HCT116 (cell line): ENCODE data around the gene ADGRV1. TPM values are rescaled to one million over a fixed set of nuclear protein-coding genes. Genes with fewer than 3 reads are reported as not detected.

Experiments used
- ATAC-seq: fragments of 200-7000 bp; cut with Tn5 transposase; 2 replicates; pipeline ENCODE4 v1.9.1; 2020; ENCODE audit warnings: mild to moderate bottlenecking, moderate library complexity
- BruUV-seq: library from RNA; stranded (reverse); fragments of 400-500 nt; replicated peaks from 2 replicates; lab custom pipeline; 2021; lab: Mats Ljungman, UMichigan
- CTCF ChIA-PET: fragments of 300-600 bp; sonication (Branson Sonifier 250); formaldehyde crosslinking; loops from one replicate; lab custom pipeline; 2021; ENCODE audit warnings: antibody characterized with exemption; lab: Charles Lee
- POLR2A ChIA-PET: fragments of 300-600, 350-600 bp; sonication (Branson Sonifier 250); formaldehyde crosslinking; loops from one replicate; lab custom pipeline; 2021; ENCODE audit warnings: antibody characterized with exemption; lab: Charles Lee
- RAD21 ChIA-PET, 2 experiments: fragments of 300-600 bp; sonication (Branson Sonifier 250); formaldehyde crosslinking; loops; one replicate each; lab custom pipeline; 2023; ENCODE audit warnings: low total read pairs in 2 of 2; ENCODE audit not compliant: uncharacterized antibody in 2 of 2, unreplicated experiment in 2 of 2, low non-redundant PET in 1 of 2; lab: Charles Lee
- DNase-seq: peaks from one replicate; pipeline ENCODE4 v3.0.0-alpha.2; 2010; ENCODE audit warnings: low read depth, low spot score
- H2AFZ ChIP-seq: fragments of 200-600 bp; shearing (Covaris generic), sonication (generic); 2 replicates; pipeline ENCODE4 v1.6.1; 2017; ENCODE audit warnings: low read depth, mixed run types, mixed read lengths, antibody characterized with exemption, low read length; ENCODE audit not compliant: poor library complexity, severe bottlenecking
- H3K27ac ChIP-seq: 2 replicates; pipeline ENCODE4 v1.5.1; 2012; ENCODE audit warnings: low read depth, low read length
- H3K27me3 ChIP-seq: fragments of 200-600 bp; sonication (generic); 2 replicates; pipeline ENCODE4 v1.6.1; 2016; ENCODE audit warnings: mixed run types, low read length, mixed read lengths; ENCODE audit not compliant: insufficient read depth
- H3K36me3 ChIP-seq, 2 experiments: fragments of 200-500 bp in 1 of 2; fragments of 200-600 bp in 1 of 2; sonication (Bioruptor generic) in 1 of 2; sonication (generic) in 1 of 2; 2 replicates each; pipeline versions ENCODE4 v1.5.1 to v1.6.1; 2014 to 2016; ENCODE audit warnings: low read length in 2 of 2, inconsistent platforms in 1 of 2, mixed read lengths in 1 of 2, mixed run types in 1 of 2; ENCODE audit not compliant: insufficient read depth in 2 of 2, control insufficient read depth in 1 of 2
- H3K4me1 ChIP-seq, 2 experiments: fragments of 200-600 bp in 1 of 2; sonication (generic) in 1 of 2; 2 replicates each; pipeline versions ENCODE4 v1.5.1 to v1.6.1; 2012 to 2017; ENCODE audit warnings: low read length in 2 of 2, inconsistent platforms in 1 of 2, mild to moderate bottlenecking in 1 of 2, mixed read lengths in 1 of 2, mixed run types in 1 of 2, moderate library complexity in 1 of 2; ENCODE audit not compliant: insufficient read depth in 2 of 2, control insufficient read depth in 1 of 2
- H3K4me2 ChIP-seq: fragments of 200-600 bp; sonication (generic); 2 replicates; pipeline ENCODE4 v1.6.1; 2017; ENCODE audit warnings: mixed run types, low read length, mixed read lengths
- H3K4me3 ChIP-seq, 2 experiments: fragments of 200-600 bp in 1 of 2; sonication (generic) in 1 of 2; replicated peaks in 1 of 2; 2 replicates each; pipeline ENCODE4 v1.5.1; 2011 to 2016; ENCODE audit warnings: low read length in 2 of 2, control low read depth in 1 of 2, low read depth in 1 of 2, mild to moderate bottlenecking in 1 of 2, mixed read lengths in 1 of 2, mixed run types in 1 of 2
- H3K79me2 ChIP-seq: fragments of 200-600 bp; sonication (generic); 2 replicates; pipeline ENCODE4 v1.6.1; 2017; ENCODE audit warnings: mild to moderate bottlenecking, mixed run types, low read length, moderate library complexity, mixed read lengths; ENCODE audit not compliant: insufficient read depth
- H3K9ac ChIP-seq: fragments of 200-600 bp; sonication (generic); 2 replicates; pipeline ENCODE4 v1.6.1; 2016; ENCODE audit warnings: low read length, mixed read lengths
- H3K9me2 ChIP-seq: fragments of 200-600 bp; sonication (generic), shearing (Covaris generic); 2 replicates; pipeline ENCODE4 v1.6.1; 2017; ENCODE audit warnings: mixed run types, mild to moderate bottlenecking, moderate library complexity; ENCODE audit not compliant: insufficient read depth
- H3K9me3 ChIP-seq, 2 experiments: fragments of 200-500 bp in 1 of 2; fragments of 200-600 bp in 1 of 2; sonication (Bioruptor generic) in 1 of 2; sonication (generic) in 1 of 2; 2 replicates each; pipeline ENCODE4 v1.6.1; 2014 to 2017; ENCODE audit warnings: low read length in 2 of 2, mixed read lengths in 2 of 2, inconsistent platforms in 1 of 2, low read depth in 1 of 2, mild to moderate bottlenecking in 1 of 2, mixed run types in 1 of 2, moderate library complexity in 1 of 2; ENCODE audit not compliant: control insufficient read depth in 1 of 2, insufficient read depth in 1 of 2
- H4K20me1 ChIP-seq: fragments of 200-600 bp; sonication (generic), shearing (Covaris generic); 2 replicates; pipeline ENCODE4 v1.6.1; 2017; ENCODE audit warnings: mixed run types, mild to moderate bottlenecking, moderate library complexity; ENCODE audit not compliant: insufficient read depth
- CEBPB ChIP-seq: IDR thresholded peaks from 2 replicates; pipeline ENCODE4 v1.6.1; 2012; ENCODE audit warnings: low read depth
- EGR1 ChIP-seq: IDR thresholded peaks from 2 replicates; pipeline ENCODE4 v1.6.1; 2012; ENCODE audit warnings: low read depth
- FOSL1 ChIP-seq: IDR thresholded peaks from 2 replicates; pipeline ENCODE4 v1.6.1; 2012; ENCODE audit warnings: low read depth
- JUND ChIP-seq: IDR thresholded peaks from 2 replicates; pipeline ENCODE4 v1.6.1; 2012
- POLR2A ChIP-seq: IDR thresholded peaks from 2 replicates; pipeline ENCODE4 v1.7.0; 2011; ENCODE audit warnings: borderline replicate concordance; ENCODE audit not compliant: insufficient read depth, insufficient read length; ENCODE audit errors: extremely low read depth
- POLR2AphosphoS5 ChIP-seq: IDR thresholded peaks from 2 replicates; pipeline ENCODE4 v1.6.1; 2011; ENCODE audit warnings: mild to moderate bottlenecking, low read depth, low read length, moderate library complexity
- SIN3A ChIP-seq: IDR thresholded peaks from 2 replicates; pipeline ENCODE4 v1.6.1; 2012; ENCODE audit warnings: low read depth
- SP1 ChIP-seq: IDR thresholded peaks from 2 replicates; pipeline ENCODE4 v1.6.1; 2012; ENCODE audit warnings: low read depth
- TCF7L2 ChIP-seq: IDR thresholded peaks from 2 replicates; pipeline ENCODE4 v1.7.0; 2011; ENCODE audit warnings: borderline replicate concordance, inconsistent platforms; ENCODE audit not compliant: insufficient read depth, insufficient read length; ENCODE audit errors: extremely low read depth
- YY1 ChIP-seq: IDR thresholded peaks from 2 replicates; pipeline ENCODE4 v1.6.1; 2011; ENCODE audit warnings: low read length, low read depth, moderate library complexity, mild to moderate bottlenecking; ENCODE audit not compliant: insufficient replicate concordance; ENCODE audit errors: extremely low read depth
- ZFX ChIP-seq: fragments of 450-650 bp; IDR thresholded peaks from 2 replicates; pipeline ENCODE4 v1.6.1; 2017
- ZNF274 ChIP-seq: fragments of 200-500 bp; sonication (Bioruptor generic); IDR thresholded peaks from 2 replicates; pipeline ENCODE4 v1.6.1; 2014; ENCODE audit warnings: mild to moderate bottlenecking, low read depth, low read length, inconsistent platforms
- intact Hi-C: fragments of 100-400 bp; cut with micrococcal nuclease; formaldehyde crosslinking; loops from 2 replicates; pipeline ENCODE4 v1.10.0; 2022
- total RNA-seq: library from RNA; stranded (reverse); gene quantifications from one replicate; pipeline ENCODE4 v1.2.1, GENCODE V29; 2021; ENCODE audit not compliant: unreplicated experiment
- TF ChIP-seq, protein P1 (sequence below): IDR thresholded peaks from 2 replicates; pipeline ENCODE4 v1.6.1; 2012; ENCODE audit warnings: low read depth
- TF ChIP-seq, protein P2 (sequence below): IDR thresholded peaks from 2 replicates; pipeline ENCODE4 v1.6.1; 2012

Gene ADGRV1
- total RNA-seq, 1 experiment from 2014 or later: 6.0 TPM

DNA sequence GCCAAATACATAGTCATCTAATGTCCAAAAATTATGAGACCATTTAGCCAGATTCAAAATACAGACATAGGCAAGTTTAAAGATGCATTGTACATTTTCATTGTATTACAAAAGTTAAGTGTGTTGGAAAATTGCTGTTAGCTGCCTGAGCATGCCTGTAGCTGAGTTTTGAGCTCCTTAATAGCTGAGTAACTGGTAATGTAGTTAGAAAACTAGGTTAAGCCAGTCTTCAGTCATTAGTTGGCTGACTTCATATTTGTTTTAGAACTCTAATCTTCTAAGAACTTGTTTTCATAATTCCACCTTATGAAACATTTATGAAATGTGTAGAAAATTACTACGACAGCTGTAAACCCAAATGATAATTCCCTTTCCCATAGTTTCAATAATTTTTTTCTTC is 531.2 kb downstream of the ADGRV1 start (continued):
- TF ChIP-seq, protein P1, sequence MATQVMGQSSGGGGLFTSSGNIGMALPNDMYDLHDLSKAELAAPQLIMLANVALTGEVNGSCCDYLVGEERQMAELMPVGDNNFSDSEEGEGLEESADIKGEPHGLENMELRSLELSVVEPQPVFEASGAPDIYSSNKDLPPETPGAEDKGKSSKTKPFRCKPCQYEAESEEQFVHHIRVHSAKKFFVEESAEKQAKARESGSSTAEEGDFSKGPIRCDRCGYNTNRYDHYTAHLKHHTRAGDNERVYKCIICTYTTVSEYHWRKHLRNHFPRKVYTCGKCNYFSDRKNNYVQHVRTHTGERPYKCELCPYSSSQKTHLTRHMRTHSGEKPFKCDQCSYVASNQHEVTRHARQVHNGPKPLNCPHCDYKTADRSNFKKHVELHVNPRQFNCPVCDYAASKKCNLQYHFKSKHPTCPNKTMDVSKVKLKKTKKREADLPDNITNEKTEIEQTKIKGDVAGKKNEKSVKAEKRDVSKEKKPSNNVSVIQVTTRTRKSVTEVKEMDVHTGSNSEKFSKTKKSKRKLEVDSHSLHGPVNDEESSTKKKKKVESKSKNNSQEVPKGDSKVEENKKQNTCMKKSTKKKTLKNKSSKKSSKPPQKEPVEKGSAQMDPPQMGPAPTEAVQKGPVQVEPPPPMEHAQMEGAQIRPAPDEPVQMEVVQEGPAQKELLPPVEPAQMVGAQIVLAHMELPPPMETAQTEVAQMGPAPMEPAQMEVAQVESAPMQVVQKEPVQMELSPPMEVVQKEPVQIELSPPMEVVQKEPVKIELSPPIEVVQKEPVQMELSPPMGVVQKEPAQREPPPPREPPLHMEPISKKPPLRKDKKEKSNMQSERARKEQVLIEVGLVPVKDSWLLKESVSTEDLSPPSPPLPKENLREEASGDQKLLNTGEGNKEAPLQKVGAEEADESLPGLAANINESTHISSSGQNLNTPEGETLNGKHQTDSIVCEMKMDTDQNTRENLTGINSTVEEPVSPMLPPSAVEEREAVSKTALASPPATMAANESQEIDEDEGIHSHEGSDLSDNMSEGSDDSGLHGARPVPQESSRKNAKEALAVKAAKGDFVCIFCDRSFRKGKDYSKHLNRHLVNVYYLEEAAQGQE: no peak
- TF ChIP-seq POLR2A: no peak
- no peak for TF ChIP-seq CEBPB
- TF ChIP-seq ZNF274: no peak
- TF ChIP-seq YY1: no peak
- TF ChIP-seq SP1: no peak
- TF ChIP-seq POLR2AphosphoS5: no peak
- TF ChIP-seq, protein P2, sequence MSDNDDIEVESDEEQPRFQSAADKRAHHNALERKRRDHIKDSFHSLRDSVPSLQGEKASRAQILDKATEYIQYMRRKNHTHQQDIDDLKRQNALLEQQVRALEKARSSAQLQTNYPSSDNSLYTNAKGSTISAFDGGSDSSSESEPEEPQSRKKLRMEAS: no peak
- TF ChIP-seq ZFX: no peak
- TF ChIP-seq SIN3A: no peak
- TF ChIP-seq TCF7L2: no peak
- TF ChIP-seq EGR1: no peak
- no peak for TF ChIP-seq FOSL1

DNA sequence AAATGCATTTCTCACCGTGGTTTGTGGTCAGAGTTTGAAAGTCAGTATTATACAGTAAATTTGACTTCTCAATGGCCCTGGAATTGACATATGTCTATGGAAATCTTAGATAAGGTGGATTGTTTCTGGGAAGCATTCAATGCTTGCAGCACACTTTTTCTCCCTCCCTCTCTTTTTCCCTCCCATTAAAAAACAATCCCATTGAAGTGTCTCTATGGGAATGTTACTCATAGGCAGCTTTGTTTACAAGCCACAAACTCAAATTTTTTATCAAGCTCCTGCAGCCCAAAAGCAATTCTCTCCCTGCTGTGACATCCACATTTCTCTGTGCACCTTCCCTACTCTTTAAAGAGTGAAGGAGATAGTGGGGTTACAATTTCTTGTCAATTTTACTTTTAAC is 532.4 kb downstream of the ADGRV1 start:
- DNase-seq (no peak), ATAC-seq (no peak)
- Histone ChIP-seq H2AFZ (no peak overlapping the region), H3K9me3 (no peaks in the 10 kb centered on the region), H3K79me2 (no peaks in the 10 kb centered on the region), H4K20me1 (no peaks in the 10 kb centered on the region), H3K4me3 (no peak overlapping the region), H3K9ac (no peak overlapping the region)
- BruUV-seq: no TSS peak
- RAD21 ChIA-PET: no interaction called here
- intact Hi-C loops: no loop called here
- TF ChIP-seq POLR2A (no peak), JUND (no peak)
- TF ChIP-seq, all 23 proteins: peak for 0
- Histone ChIP-seq H3K27me3 (no peaks in the 10 kb centered on the region), H3K36me3 (no peaks in the 10 kb centered on the region), H3K9me2 (no peaks in the 10 kb centered on the region), H3K4me1 (no peaks in the 10 kb centered on the region), H3K27ac (no peak overlapping the region), H3K4me2 (no peak overlapping the region)
- ChIA-PET POLR2A (no interaction called here), CTCF (no interaction called here)
